ENCODE data around the gene WHRN. TPM values are rescaled to one million over a fixed set of nuclear protein-coding genes. Genes with fewer than 3 reads are reported as not detected.

Gene WHRN
- 1.8 and 2.3 TPM in 2 replicates for total RNA-seq (2016; rRNA removed; fragmentation: Illumina TruSeq; extraction: Trizol)
- total RNA-seq (2016; cell fraction: cytosol; rRNA removed; fragmentation: Illumina TruSeq; extraction: Trizol; ENCODE audit: low read depth), result 0.51 and 0.97 TPM in 2 replicates
- total RNA-seq (2016; cell fraction: insoluble cytoplasmic fraction; rRNA removed; fragmentation: Illumina TruSeq; extraction: Trizol), result 1.1 and 2.7 TPM in 2 replicates
- 1.5 and 2.5 TPM in 2 replicates for total RNA-seq (2016; cell fraction: membrane; rRNA removed; fragmentation: Illumina TruSeq; extraction: Trizol)
- 6.3 and 6.6 TPM in 2 replicates for total RNA-seq (2016; cell fraction: nucleus; rRNA removed; fragmentation: Illumina TruSeq; extraction: Trizol)
- 5.3 and 5.8 TPM in 2 replicates for polyA plus RNA-seq (2011; rRNA removed)
- polyA plus RNA-seq (2011; cell fraction: cytosol; rRNA removed), result 1.8 and 2.4 TPM in 2 replicates
- 43.6 and 56.3 TPM in 2 replicates for polyA plus RNA-seq (2011; cell fraction: nucleus; rRNA removed)
- polyA plus RNA-seq (2012), result 4.9 and 5.7 TPM in 2 replicates
- 0.68 and 0.91 TPM in 2 replicates for polyA plus RNA-seq (2016; cell fraction: cytosol; fragmentation: Illumina TruSeq; extraction: Trizol; ENCODE audit: low read depth)
- polyA plus RNA-seq (2016; cell fraction: insoluble cytoplasmic fraction; fragmentation: Illumina TruSeq; extraction: Trizol; ENCODE audit: low read depth), result 2.5 and 3.9 TPM in 2 replicates
- polyA plus RNA-seq (2016; cell fraction: membrane; fragmentation: Illumina TruSeq; extraction: Trizol; ENCODE audit: low read depth), result 1.9 and 2.8 TPM in 2 replicates
- polyA plus RNA-seq (2016; cell fraction: nucleus; fragmentation: Illumina TruSeq; extraction: Trizol; ENCODE audit: insufficient read depth, low read depth), result 15.3 TPM in 2 replicates
- 3.2 and 4.6 TPM in 2 replicates for polyA minus RNA-seq (2011; rRNA and poly(A)+ RNA removed; ENCODE audit: low replicate concordance)
- polyA minus RNA-seq (2011; cell fraction: cytosol; rRNA and poly(A)+ RNA removed), result 1.2 and 2.5 TPM in 2 replicates
- 9.1 and 12.0 TPM in 2 replicates for polyA minus RNA-seq (2011; cell fraction: nucleus; rRNA and poly(A)+ RNA removed)
- percentile 47 among the genes with signal in this experiment for Bru-seq, nascent RNA
- BruChase-seq, experiment 1, labeled RNA remaining after a 6-hour chase, result percentile 47 among the genes with signal in this experiment
- percentile 44 among the genes with signal in this experiment for BruChase-seq, experiment 2, labeled RNA remaining after a 2-hour chase
- long read RNA-seq, experiment 1, partial matches to known transcripts, result 1 of 2 reads
- long read RNA-seq, experiment 1, other reads (novel, unspliced or antisense), result 1 of 2 reads
- long read RNA-seq, experiment 2, partial matches to known transcripts, result 1 of 6 reads
- long read RNA-seq, experiment 2, other reads (novel, unspliced or antisense), result 2 of 6 reads

GRCh38 chr9:114505187-114506081, at the start of gene WHRN:
Gene WHRN (minus strand): TSS chr9:114505473. CDS start chr9:114504801, 672 bp downstream.
- Histone ChIP-seq H3K27me3 (ENCODE audit: control insufficient read depth in 1 of 2, insufficient read depth in 2 of 2, low read length in 2 of 2) (peaks cover 0 to 23% of the 10 kb centered on the region in 2 experiments; a peak in 3 of 5 replicates), H3K79me2 (ENCODE audit: insufficient read depth, low read length) (no peaks in the 10 kb centered on the region), H3K9ac (ENCODE audit: insufficient read depth, low read depth, low read length) (peak within 1 kb of the TSS; percentile 83), H3K4me2 (ENCODE audit: low read depth, low read length) (peak within 1 kb of the TSS; percentile 99), H2AFZ (ENCODE audit: low read length) (no peak within 1 kb of the TSS), H4K20me1 (ENCODE audit: insufficient read depth, low read length) (no peaks in the 10 kb centered on the region), H3K36me3 (replicated peaks in 1 of 2; ENCODE audit: control insufficient read depth in 1 of 2, insufficient read depth in 2 of 2, low read length in 2 of 2) (no peaks in the 10 kb centered on the region), H3K9me3 (ENCODE audit: low read length) (no peaks in the 10 kb centered on the region), H3K4me3 (replicated peaks in 1 of 3; ENCODE audit: insufficient read depth in 1 of 3, low read depth in 2 of 3, low read length in 3 of 3) (peak within 1 kb of the TSS; percentile 76 to 80 (median 77)), H3K27ac (ENCODE audit: extremely low read length, insufficient read depth, low read length) (peak within 1 kb of the TSS; percentile 17), H3K4me1 (ENCODE audit: insufficient read depth, low read length) (peaks cover 38% of the 10 kb centered on the region)
- POLR2A ChIA-PET, result interaction anchor here (0.8 to 1.1 kb wide), 2 partner anchors 82 to 86 kb away, joined by 3 to 4 read pairs; partner anchors contain the start of gene ATP6V1G1
- no TSS peak for BruUV-seq (replicated peaks)
- WGBS (ENCODE audit: low lambda C conversion rate), result 5% methylated on average over 15 of the region's 75 CpGs
- in situ Hi-C loops (cut with HindIII; ENCODE audit: extremely low pct_ligation_motif_present, low pct_unique_long_range_greater_than_20kb), result loop anchor here (10.0 kb wide), 1 partner anchor 101 kb away; no protein-coding TSS in a partner anchor
- ATAC-seq (peak; percentile 80), DNase-seq (ENCODE audit: low spot score) (peak; percentile 77), FAIRE-seq (no peak)
- intact Hi-C loops (cut with micrococcal nuclease; ENCODE audit: unreplicated experiment), result loop anchor here (1.0 to 5.0 kb wide), 2 partner anchors 82 to 147 kb away; partner anchors contain the start of gene ATP6V1G1
- CTCF ChIA-PET (ENCODE audit: low intra/inter-chr PET ratio, low total read pairs), result no interaction called here
- TF ChIP-seq ZHX1 (CRISPR knock-in tag; IDR thresholded peaks at IDR 0.05; ENCODE audit: low read depth), result no peak
- TF ChIP-seq ATM (IDR thresholded peaks at IDR 0.05; ENCODE audit: borderline replicate concordance), result no peak
- TF ChIP-seq ZBTB42 (CRISPR knock-in tag; IDR thresholded peaks at IDR 0.05), result no peak
- no peak for TF ChIP-seq HMG20B (CRISPR knock-in tag; conservative IDR thresholded peaks at IDR 0.05)
- TF ChIP-seq HDAC1 (CRISPR knock-in tag; IDR thresholded peaks at IDR 0.05), result peak; percentile 76
- no peak for TF ChIP-seq ERF (CRISPR knock-in tag; IDR thresholded peaks at IDR 0.05)
- no peak for TF ChIP-seq HNRNPLL (IDR thresholded peaks at IDR 0.05; ENCODE audit: low read depth, low read length, poor library complexity, severe bottlenecking)
- TF ChIP-seq EEA1 (CRISPR knock-in tag; IDR thresholded peaks at IDR 0.05; ENCODE audit: borderline replicate concordance), result no peak
- TF ChIP-seq ZNF558 (CRISPR knock-in tag; IDR thresholded peaks at IDR 0.05; ENCODE audit: borderline replicate concordance), result no peak
- no peak for TF ChIP-seq AFF4 (CRISPR knock-in tag; IDR thresholded peaks at IDR 0.05)
- TF ChIP-seq HDAC2 (CRISPR knock-in tag; IDR thresholded peaks at IDR 0.05), result no peak

Data from HepG2 (cell line).